Loucy (cell line): ENCODE results near the gene SPIN2B.
"Not testable (repeated sequence)": the region's sequence is repeated elsewhere in the genome, so short reads cannot be mapped to it uniquely, and the experiment has no call there.

Source experiments
- H2AFZ ChIP-seq: fragments of 200-600 bp; sonication (generic); 2 replicates; pipeline ENCODE4 v1.6.0; 2016; ENCODE audit warnings: antibody characterized with exemption, mild to moderate bottlenecking, low read length, moderate library complexity
- H3F3A ChIP-seq: fragments of 200-600 bp; 2 replicates; pipeline ENCODE4 v1.6.0; 2016; ENCODE audit warnings: antibody characterized with exemption, low read depth, mild to moderate bottlenecking
- H3K27me3 ChIP-seq: fragments of 200-600 bp; sonication (generic); 2 replicates; pipeline ENCODE4 v1.6.1; 2014; ENCODE audit warnings: low read length, mild to moderate bottlenecking; ENCODE audit not compliant: insufficient read depth, poor library complexity, severe bottlenecking
- H3K36me3 ChIP-seq: fragments of 200-600 bp; sonication (generic); 2 replicates; pipeline ENCODE4 v1.6.1; 2016; ENCODE audit warnings: low read length; ENCODE audit not compliant: insufficient read depth
- H3K4me1 ChIP-seq: fragments of 200-600 bp; sonication (generic); 2 replicates; pipeline ENCODE4 v1.5.1; 2014; ENCODE audit warnings: low read length, mild to moderate bottlenecking; ENCODE audit not compliant: insufficient read depth, poor library complexity, severe bottlenecking
- H3K4me2 ChIP-seq: fragments of 200-600 bp; sonication (generic); 2 replicates; pipeline ENCODE4 v1.6.0; 2014; ENCODE audit warnings: antibody characterized with exemption, low read length, low read depth, mild to moderate bottlenecking; ENCODE audit not compliant: poor library complexity, severe bottlenecking
- H3K4me3 ChIP-seq: fragments of 200-600 bp; sonication (generic); 2 replicates; pipeline ENCODE4 v1.5.1; 2014; ENCODE audit warnings: low read length, mild to moderate bottlenecking, mixed read lengths; ENCODE audit not compliant: poor library complexity, severe bottlenecking
- H3K79me2 ChIP-seq: fragments of 200-600 bp; sonication (generic); 2 replicates; pipeline ENCODE4 v1.6.1; 2014; ENCODE audit warnings: low read length; ENCODE audit not compliant: insufficient read depth
- H3K9ac ChIP-seq: fragments of 200-600 bp; sonication (generic); 2 replicates; pipeline ENCODE4 v1.6.0; 2014; ENCODE audit warnings: mild to moderate bottlenecking, low read depth, low read length, moderate library complexity; ENCODE audit not compliant: poor library complexity, severe bottlenecking
- H3K9me2 ChIP-seq: fragments of 200-600 bp; sonication (generic); replicated peaks from 2 replicates; pipeline ENCODE4 v1.6.1; 2016; ENCODE audit warnings: low read depth, low read length, mixed read lengths
- H3K9me3 ChIP-seq: fragments of 200-600 bp; sonication (generic); 2 replicates; pipeline ENCODE4 v1.6.1; 2014; ENCODE audit warnings: mild to moderate bottlenecking, antibody characterized with exemption, low read length, low read depth; ENCODE audit not compliant: insufficient read depth
- H4K20me1 ChIP-seq: fragments of 200-600 bp; sonication (generic); 2 replicates; pipeline ENCODE4 v1.6.0; 2014; ENCODE audit warnings: antibody characterized with exemption, low read length, mild to moderate bottlenecking; ENCODE audit not compliant: insufficient read depth, poor library complexity, severe bottlenecking
- EZH2phosphoT487 ChIP-seq: fragments of 200-600 bp; IDR thresholded peaks from 2 replicates; pipeline ENCODE4 v1.6.1; 2018; ENCODE audit warnings: antibody characterized with exemption, mild to moderate bottlenecking, moderate library complexity, borderline replicate concordance
- TF ChIP-seq, protein P1 (sequence below): fragments of 200-600 bp; sonication (generic); conservative IDR thresholded peaks from 2 replicates; pipeline ENCODE4 v1.5.1; 2014; ENCODE audit warnings: mild to moderate bottlenecking, antibody characterized with exemption, low read length

SPIN2B gene

GRCh38 chrX:57135287-57135686 lies 13.9 kb upstream of the SPIN2B start:
- H3F3A ChIP-seq, result no peaks in the 10 kb centered on the region
- no peak overlapping the region for H2AFZ ChIP-seq
- no peak overlapping the region for H3K4me2 ChIP-seq
- H4K20me1 ChIP-seq, result no peaks in the 10 kb centered on the region
- H3K9me3 ChIP-seq, result no peaks in the 10 kb centered on the region
- H3K36me3 ChIP-seq, result no peaks in the 10 kb centered on the region
- no peak overlapping the region for H3K9ac ChIP-seq
- H3K27me3 ChIP-seq, result no peaks in the 10 kb centered on the region
- TF ChIP-seq, protein P1, sequence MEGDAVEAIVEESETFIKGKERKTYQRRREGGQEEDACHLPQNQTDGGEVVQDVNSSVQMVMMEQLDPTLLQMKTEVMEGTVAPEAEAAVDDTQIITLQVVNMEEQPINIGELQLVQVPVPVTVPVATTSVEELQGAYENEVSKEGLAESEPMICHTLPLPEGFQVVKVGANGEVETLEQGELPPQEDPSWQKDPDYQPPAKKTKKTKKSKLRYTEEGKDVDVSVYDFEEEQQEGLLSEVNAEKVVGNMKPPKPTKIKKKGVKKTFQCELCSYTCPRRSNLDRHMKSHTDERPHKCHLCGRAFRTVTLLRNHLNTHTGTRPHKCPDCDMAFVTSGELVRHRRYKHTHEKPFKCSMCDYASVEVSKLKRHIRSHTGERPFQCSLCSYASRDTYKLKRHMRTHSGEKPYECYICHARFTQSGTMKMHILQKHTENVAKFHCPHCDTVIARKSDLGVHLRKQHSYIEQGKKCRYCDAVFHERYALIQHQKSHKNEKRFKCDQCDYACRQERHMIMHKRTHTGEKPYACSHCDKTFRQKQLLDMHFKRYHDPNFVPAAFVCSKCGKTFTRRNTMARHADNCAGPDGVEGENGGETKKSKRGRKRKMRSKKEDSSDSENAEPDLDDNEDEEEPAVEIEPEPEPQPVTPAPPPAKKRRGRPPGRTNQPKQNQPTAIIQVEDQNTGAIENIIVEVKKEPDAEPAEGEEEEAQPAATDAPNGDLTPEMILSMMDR, result no peak
- no peak for TF ChIP-seq EZH2phosphoT487
- H3K4me3 ChIP-seq, result no peak overlapping the region
- H3K9me2 ChIP-seq, result no peaks in the 10 kb centered on the region
- H3K4me1 ChIP-seq, result peaks cover under 1% of the 10 kb centered on the region
- no peaks in the 10 kb centered on the region for H3K79me2 ChIP-seq

DNA sequence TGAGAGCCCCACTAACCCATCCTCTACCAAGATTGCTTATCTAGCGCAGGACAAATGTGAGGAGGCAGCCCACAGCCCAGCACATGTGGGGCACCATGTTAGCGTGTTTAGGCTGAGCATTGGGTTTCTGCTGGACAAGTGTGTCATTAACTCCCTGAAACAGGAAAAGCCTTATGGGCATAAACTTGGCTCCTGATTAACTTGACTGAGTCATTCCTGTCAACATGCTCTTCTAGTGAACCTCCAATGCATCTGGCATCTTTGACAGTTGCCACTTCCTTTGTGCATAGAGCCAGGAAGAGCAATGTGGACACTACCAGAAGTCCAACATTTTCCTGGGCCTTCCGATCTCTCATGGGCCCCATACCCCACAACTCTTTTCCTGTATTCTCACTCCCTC lies 13.4 kb upstream of the SPIN2B start:
- TF ChIP-seq, protein P1, result no peak
- no peak for TF ChIP-seq EZH2phosphoT487
- Histone ChIP-seq H3K79me2 (no peaks in the 10 kb centered on the region), H3K4me2 (no peak overlapping the region), H3K27me3 (no peaks in the 10 kb centered on the region), H3K9me3 (no peaks in the 10 kb centered on the region), H3K4me3 (no peak overlapping the region), H3K4me1 (peaks cover 3% of the 10 kb centered on the region), H2AFZ (no peak overlapping the region), H3K9ac (no peak overlapping the region), H4K20me1 (no peaks in the 10 kb centered on the region), H3F3A (no peaks in the 10 kb centered on the region), H3K36me3 (no peaks in the 10 kb centered on the region), H3K9me2 (no peaks in the 10 kb centered on the region)

GRCh38 chrX:57133706-57134105 lies 12.4 kb upstream of the SPIN2B start:
- Histone ChIP-seq H3K27me3 (no peaks in the 10 kb centered on the region), H3K4me2 (no peak overlapping the region), H2AFZ (no peak overlapping the region), H3K4me3 (no peak overlapping the region), H3K9ac (no peak overlapping the region), H4K20me1 (no peaks in the 10 kb centered on the region), H3K9me3 (no peaks in the 10 kb centered on the region), H3K79me2 (no peaks in the 10 kb centered on the region), H3K9me2 (no peaks in the 10 kb centered on the region), H3K36me3 (no peaks in the 10 kb centered on the region), H3K4me1 (peaks cover 3% of the 10 kb centered on the region), H3F3A (no peaks in the 10 kb centered on the region)
- TF ChIP-seq, protein P1, result no peak
- TF ChIP-seq EZH2phosphoT487, result no peak

- not testable (repeated sequence) for H3K79me2 ChIP-seq, H3K27me3 ChIP-seq, H3K9me3 ChIP-seq, H4K20me1 ChIP-seq, H3K9me2 ChIP-seq, H3F3A ChIP-seq, H3K36me3 ChIP-seq, H2AFZ ChIP-seq, H3K4me3 ChIP-seq, H3K9ac ChIP-seq, H3K4me1 ChIP-seq, H3K4me2 ChIP-seq
Observed at GRCh38 chrX:57133284-57133683, 11.9 kb upstream of the SPIN2B start.
